ENCODE results near the gene SCG3.

Gene SCG3

GRCh38 chr15:51680321-51680720 is 982 bp upstream of the SCG3 start:
- DNase-seq = no peak

- no peak for DNase-seq
These were observed 6.3 kb downstream of the SCG3 start for GRCh38 chr15:51687565-51687964.

DNA sequence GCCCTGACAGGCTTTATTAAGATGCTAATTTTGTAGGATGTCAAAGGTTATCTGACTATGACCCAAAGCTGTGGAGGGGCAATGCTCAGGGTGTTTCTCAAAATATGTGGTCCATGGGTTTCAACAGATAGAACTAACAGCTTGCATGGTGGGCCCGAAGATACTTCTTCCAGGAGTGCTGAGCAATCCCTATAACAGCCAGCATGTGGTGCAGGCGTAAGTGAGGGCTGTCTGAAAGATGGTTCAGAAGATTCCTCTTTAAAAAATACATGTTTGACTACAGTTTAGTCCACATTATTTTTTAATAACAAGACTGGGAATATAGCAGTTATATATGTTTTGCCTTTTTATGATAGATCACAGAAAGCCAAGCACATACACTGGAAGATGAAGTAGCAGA is 7.6 kb downstream of the SCG3 start:
- no peak for DNase-seq

DNA sequence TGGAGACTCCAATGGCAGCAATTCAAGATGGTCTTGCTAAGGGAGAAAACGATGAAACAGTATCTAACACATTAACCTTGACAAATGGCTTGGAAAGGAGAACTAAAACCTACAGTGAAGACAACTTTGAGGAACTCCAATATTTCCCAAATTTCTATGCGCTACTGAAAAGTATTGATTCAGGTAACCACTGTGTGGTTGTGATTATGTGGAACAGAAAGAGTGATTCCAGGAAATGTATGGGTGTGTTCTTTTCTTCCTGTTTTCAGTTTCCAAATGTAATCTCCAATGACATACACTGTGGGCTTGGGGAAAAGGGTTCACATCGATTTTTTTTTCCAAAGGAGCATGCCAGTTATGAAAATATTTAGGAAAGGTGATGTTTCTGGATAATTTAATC is 10.9 kb downstream of the SCG3 start:
- no peak for DNase-seq

GRCh38 chr15:51696566-51696965 is 15.3 kb downstream of the SCG3 start:
- no peak for DNase-seq

DNA sequence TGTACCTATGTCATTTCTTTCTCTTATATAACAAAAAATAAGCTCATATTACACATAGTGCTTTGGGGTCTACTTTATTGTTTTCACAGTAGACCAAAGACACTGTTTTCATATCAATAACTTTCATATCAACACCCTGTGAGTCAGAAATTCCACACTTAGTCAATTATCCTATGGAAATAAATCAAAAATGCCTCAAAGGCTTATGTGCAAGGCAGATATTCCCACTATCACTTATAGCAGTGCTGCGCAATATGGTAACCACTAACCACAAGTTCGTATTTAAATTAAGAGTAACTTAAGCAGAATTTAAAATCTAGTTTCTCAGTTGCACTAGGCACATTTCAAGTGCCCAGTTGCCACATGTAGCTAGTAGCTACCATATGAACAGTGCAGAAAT is 15.9 kb downstream of the SCG3 start:
- DNase-seq = no peak

- DNase-seq = no peak
These were observed 18.1 kb downstream of the SCG3 start for GRCh38 chr15:51699373-51699772.

GRCh38 chr15:51702710-51703109 is 21.4 kb downstream of the SCG3 start:
- no peak for DNase-seq

- no peak for DNase-seq
These were observed 25.0 kb downstream of the SCG3 start for GRCh38 chr15:51706291-51706690.

DNA sequence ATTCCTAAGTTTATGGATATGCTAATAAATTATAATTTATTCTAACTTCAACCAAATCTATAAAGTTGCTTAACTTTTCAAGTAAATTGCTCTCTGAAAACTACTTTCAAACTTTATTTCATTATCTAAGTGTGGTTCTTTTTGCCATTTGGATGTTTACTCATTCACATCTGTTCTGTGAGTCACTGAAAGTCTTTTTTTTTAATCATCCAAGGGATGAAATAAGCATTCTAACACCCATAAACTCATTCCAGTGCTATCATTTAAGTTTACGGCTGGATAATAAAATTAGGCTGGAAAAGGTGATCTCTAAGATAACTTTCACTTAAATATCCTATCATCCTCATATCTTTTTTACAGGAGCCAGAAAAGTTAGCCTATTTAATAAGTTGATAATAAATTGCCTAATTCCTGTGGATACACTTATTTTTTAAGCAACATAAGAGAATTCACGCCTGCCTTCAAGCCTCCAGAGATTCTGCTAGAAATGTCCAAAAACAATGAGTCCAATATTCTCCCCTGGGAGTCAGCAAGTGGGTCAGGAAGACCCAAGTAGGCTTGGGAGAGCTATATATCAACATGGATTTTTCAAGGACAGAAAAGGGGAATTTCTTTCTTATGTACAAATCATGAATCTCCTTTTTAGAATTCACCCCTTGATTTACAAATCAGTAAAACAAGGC is 25.8 kb downstream of the SCG3 start:
- DNase-seq = no peak

DNA sequence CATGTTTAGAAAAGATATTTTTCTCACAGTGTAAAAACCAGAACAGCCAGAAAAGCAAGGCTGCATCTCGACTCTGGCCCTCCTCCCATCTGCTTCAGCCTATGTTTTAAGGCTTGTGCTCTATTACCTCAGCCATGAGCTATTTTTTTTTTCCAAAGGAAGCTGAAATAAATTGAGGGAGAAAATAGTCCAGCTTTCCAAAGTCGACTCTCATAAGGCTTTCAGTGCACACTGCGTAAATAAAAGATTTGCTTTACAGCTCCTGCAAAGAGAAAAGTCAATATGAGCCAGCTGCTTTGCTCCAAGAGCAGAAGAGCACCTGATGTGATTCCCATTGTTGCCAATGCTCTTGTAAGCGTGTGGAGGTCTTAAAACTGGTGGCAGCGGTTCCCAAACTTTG is 26.7 kb downstream of the SCG3 start:
- DNase-seq = peak; percentile 51

GRCh38 chr15:51709031-51709430 is 27.7 kb downstream of the SCG3 start:
- DNase-seq = no peak

DNA sequence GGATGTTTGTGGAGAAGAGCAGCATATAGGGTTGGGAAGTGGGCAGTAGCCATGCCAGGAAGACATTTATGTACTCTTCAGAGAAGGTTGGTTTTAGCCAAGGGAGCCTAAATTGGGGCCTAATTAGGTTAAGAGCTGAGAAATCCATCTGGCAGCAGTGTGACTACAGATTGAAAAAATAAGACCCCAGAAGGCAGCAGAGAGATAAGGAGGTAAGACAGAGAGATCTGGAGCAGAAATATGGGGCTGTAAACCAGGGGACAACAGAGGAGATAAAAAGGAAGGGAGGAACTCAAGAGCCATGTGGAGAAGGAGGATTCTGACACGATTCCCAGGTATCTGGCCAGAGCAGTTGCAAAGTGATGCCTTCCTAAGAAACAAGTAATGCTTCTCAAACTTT is 32.9 kb downstream of the SCG3 start:
- no peak for DNase-seq

GRCh38 chr15:51714911-51715310 is 33.6 kb downstream of the SCG3 start:
- no peak for DNase-seq

DNA sequence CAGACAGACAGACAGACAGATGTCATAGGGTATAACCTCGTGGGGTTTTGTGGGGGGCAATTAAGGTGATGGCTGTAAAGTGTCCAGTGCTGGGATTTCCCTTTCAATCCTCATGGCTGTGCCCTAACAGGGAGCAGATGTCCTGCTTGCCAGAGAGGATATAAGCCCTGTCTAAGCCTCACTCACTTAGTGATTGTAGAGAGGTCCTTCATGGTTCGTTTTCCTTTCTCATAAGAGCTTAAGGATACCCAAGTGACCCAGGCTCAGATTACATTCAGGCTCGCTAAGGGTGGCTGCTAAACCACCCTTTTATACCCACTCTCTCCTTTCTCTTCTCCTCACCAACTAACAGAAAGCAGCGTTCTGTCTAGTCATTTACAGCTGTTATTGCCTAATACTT is 36.9 kb downstream of the SCG3 start:
- DNase-seq = no peak

- no peak for DNase-seq
These were observed 37.4 kb downstream of the SCG3 start for GRCh38 chr15:51718746-51719145.

DNA sequence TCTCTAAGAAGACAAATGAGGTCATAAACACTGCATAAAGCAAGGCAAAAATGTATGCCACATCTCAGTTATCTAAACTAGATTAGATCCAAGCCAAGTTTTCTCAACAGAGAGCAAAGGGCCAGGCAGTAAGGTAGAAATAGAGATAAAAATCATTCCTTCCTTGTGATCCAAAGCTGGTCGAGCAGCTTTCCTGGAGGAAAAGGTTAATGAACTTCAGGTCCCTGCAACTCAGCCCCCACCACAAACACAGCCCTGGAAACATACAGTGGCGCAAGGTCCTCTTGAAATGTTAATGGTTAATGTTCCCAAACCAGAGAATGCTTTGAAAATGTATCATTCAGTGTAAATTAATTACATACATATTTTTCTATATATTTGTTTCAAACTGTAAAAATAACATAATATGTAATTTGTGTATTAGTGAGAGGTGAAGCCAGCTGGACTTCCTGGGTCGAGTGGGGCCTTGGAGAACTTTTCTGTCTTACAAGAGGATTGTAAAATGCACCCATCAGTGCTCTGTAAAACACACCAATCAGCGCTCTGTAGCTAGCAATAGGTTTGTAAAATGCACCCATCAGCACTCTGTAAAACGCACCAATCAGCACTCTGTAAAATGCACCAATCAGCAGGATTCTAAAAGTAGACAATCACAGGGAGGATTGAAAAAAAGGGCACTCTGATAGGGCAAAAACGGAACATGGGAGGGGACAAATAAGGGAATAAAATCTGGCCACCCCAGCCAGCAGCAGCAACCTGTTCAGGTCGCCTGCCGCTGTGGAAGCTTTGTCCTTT is 39.1 kb downstream of the SCG3 start:
- DNase-seq = no peak

GRCh38 chr15:51721199-51721960 is 40.1 kb downstream of the SCG3 start:
- DNase-seq = no peak

GRCh38 chr15:51724199-51724598 is 42.9 kb downstream of the SCG3 start:
- no peak for DNase-seq

DNA sequence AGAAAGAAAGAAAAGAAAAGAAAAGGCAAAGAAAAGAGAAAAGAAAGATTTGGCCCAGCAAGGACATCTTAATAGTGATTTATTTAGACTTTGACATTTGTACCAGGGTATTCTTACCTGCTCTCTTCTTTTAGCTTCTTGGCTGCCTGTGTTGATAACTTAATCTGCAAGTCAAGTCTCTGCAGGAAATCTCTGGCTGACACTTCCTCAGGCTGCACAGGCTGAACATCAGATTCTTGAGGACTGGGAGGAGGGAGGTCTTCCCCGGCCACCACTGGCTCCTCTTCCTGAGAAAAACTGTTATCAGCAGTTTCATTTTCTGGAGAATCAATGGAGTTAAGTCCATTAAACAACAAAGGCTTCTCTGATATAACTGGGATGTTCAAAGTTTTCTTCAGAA is 43.4 kb downstream of the SCG3 start:
- DNase-seq = no peak

- DNase-seq = no peak
These were observed 45.2 kb downstream of the SCG3 start for GRCh38 chr15:51726302-51727073.

GRCh38 chr15:51727141-51727897 is 46.0 kb downstream of the SCG3 start:
- no peak for DNase-seq
